Pancreas (tissue), 10 donors: ENCODE measurements around the gene IFNL1. TPM values are rescaled to one million over a fixed set of nuclear protein-coding genes. Genes with fewer than 3 reads are reported as not detected.

Source experiments
- ATAC-seq, 4 donors: fragments of 200-7000 bp; cut with Tn5 transposase; one replicate each; pipeline versions ENCODE4 v1.8.0 to v1.9.1; 2020; ENCODE audit warnings: mild to moderate bottlenecking in 4 of 4, moderate library complexity in 4 of 4
- DNase-seq, 6 donors: peaks; one replicate each; pipeline ENCODE4 v3.0.0-alpha.2; 2020
- FAIRE-seq: peaks from 2 replicates; lab custom pipeline; 2012; peaks lifted over from hg19 to GRCh38; lab: Jason Lieb, UNC
- H3K27ac ChIP-seq, 4 donors: fragments of 200-600 bp; sonication (generic); 1 replicate in 3 of 4; 2 replicates in 1 of 4; pipeline versions ENCODE4 v1.5.0 to v1.8.0; 2020
- H3K27me3 ChIP-seq, 4 donors: fragments of 200-600 bp; one replicate each; pipeline ENCODE4 v1.8.0; 2021
- H3K36me3 ChIP-seq, 3 donors: fragments of 200-600 bp; sonication (generic) in 1 of 3; one replicate each; pipeline versions ENCODE4 v1.5.0 to v1.8.0; 2020 to 2021
- H3K4me1 ChIP-seq, 3 donors: fragments of 200-600 bp; one replicate each; pipeline ENCODE4 v1.8.0; 2021
- H3K4me3 ChIP-seq, 4 donors: fragments of 200-600 bp; sonication (generic) in 2 of 4; one replicate each; pipeline versions ENCODE4 v1.5.0 to v1.8.0; 2020 to 2021
- H3K9me3 ChIP-seq, 4 donors: fragments of 200-600 bp; one replicate each; pipeline ENCODE4 v1.8.0; 2021
- CTCF ChIP-seq, 4 donors: fragments of 200-600 bp; sonication (generic) in 3 of 4; IDR thresholded peaks; one replicate each; pipeline versions ENCODE4 v1.5.0 to v1.8.0; 2021; ENCODE audit warnings: antibody characterized with exemption in 4 of 4
- WGBS, 2 donors: extraction: QIAGEN DNeasy Blood & Tissue Kit; methylation state at CpG; one replicate each; pipeline ENCODE4 v1.1.7; 2013; 5-methylcytosine and 5-hydroxymethylcytosine counted together
- intact Hi-C, 3 donors: fragments of 100-400 bp; cut with DNase I; formaldehyde crosslinking; loops; one replicate each; pipeline versions ENCODE4 v1.11.1 to v1.14.2; 2022
- polyA plus RNA-seq, 2 donors: library from polyadenylated mRNA; stranded (reverse); fragments of 200-250 nt; gene quantifications; one replicate each; pipeline ENCODE4 v1.2.3, GENCODE V29; 2013
- total RNA-seq, 6 donors: library from RNA; stranded (reverse); fragmentation: NEBNext Ultra II Directional in 4 of 6; extraction: Animal tissue kit (Norgen Biotek cat#: 25700) in 4 of 6; gene quantifications; one replicate each; pipeline versions ENCODE4 v1.2.1 to v1.2.4, GENCODE V29; 2021 to 2023
- donor health status: healthy with polysubstance abuse.
- donor health status: DM: no; HTN: no; CAD: no; lungs with moderate emphysema.
- donor health status: DM: no; HTN: no; CAD: no.
- donor health status: control.
- donor health status: control.
- donor health status: Bipolar disorder and iron deficiency.
- donor health status: DM: yes; HTN: yes; CAD: no.
- donor health status: DM: no; HTN: no; CAD: no.
- donor health status: DM: no; HTN: no; CAD: no.
- donor health status: DM: yes; HTN: yes; CAD: no.

Gene IFNL1
- total and polyA plus RNA-seq, 8 donors = not detected

DNA sequence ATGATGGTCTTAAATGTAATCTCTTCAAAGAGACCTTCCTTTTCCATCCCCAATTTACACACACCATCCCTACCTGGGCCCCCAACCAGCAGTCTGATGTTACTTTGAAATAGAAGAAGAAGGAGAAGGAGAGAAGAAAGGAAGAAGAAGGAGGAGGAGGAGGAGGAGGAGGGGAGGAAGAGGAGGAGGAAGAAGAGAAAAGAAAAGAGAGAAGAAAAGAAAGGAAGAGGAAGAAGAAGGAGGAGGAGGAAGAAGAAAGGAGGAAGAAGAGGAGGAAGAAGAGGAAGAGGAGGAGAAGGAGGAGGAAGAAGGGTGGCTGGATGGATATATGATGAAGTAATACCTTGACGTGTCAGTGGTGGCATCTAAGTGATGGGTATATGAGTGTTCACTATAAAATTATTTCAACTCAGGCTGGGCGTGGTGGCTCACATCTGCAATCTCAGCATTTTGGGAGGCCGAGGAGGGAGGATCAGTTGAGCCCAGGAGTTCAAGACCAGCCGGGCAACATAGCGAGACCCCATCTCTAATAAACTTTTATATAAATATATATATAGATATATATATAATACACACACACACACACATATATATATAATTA lies 28.1 kb downstream of the IFNL1 start:
- FAIRE-seq (no peak), DNase-seq (no peak), ATAC-seq (no peak)
- Histone ChIP-seq H3K4me1 (no peaks in the 10 kb centered on the region), H3K36me3 (no peaks in the 10 kb centered on the region), H3K27ac (no peak overlapping the region), H3K9me3 (no peaks in the 10 kb centered on the region), H3K4me3 (no peak overlapping the region), H3K27me3 (no peaks in the 10 kb centered on the region)
- no peak for TF ChIP-seq CTCF (IDR thresholded peaks at IDR 0.05)
- intact Hi-C loops = loop anchor here in 1 of 3 donors (10.0 kb wide), 1 partner anchor 110 kb away; no protein-coding TSS in a partner anchor
- WGBS, 2 donors = 85 to 86% methylated on average over 5 of the region's 5 CpGs

- no peak overlapping the region for H3K27ac ChIP-seq
- WGBS, 2 donors = 72% methylated on average over 16 of the region's 16 CpGs
- ATAC-seq (no peak), DNase-seq (no peak), FAIRE-seq (no peak)
- intact Hi-C loops = loop anchor here in 2 of 3 donors (5.0 to 10.0 kb wide), 3 partner anchors 111 to 209 kb away; no protein-coding TSS in a partner anchor
- no peaks in the 10 kb centered on the region for H3K9me3 ChIP-seq
- no peaks in the 10 kb centered on the region for H3K27me3 ChIP-seq
- no peaks in the 10 kb centered on the region for H3K36me3 ChIP-seq
- H3K4me3 ChIP-seq = no peak overlapping the region
- no peaks in the 10 kb centered on the region for H3K4me1 ChIP-seq
- no peak for TF ChIP-seq CTCF (IDR thresholded peaks at IDR 0.05)
Measured at GRCh38 chr19:39325778-39326665, 29.8 kb downstream of the IFNL1 start.

DNA sequence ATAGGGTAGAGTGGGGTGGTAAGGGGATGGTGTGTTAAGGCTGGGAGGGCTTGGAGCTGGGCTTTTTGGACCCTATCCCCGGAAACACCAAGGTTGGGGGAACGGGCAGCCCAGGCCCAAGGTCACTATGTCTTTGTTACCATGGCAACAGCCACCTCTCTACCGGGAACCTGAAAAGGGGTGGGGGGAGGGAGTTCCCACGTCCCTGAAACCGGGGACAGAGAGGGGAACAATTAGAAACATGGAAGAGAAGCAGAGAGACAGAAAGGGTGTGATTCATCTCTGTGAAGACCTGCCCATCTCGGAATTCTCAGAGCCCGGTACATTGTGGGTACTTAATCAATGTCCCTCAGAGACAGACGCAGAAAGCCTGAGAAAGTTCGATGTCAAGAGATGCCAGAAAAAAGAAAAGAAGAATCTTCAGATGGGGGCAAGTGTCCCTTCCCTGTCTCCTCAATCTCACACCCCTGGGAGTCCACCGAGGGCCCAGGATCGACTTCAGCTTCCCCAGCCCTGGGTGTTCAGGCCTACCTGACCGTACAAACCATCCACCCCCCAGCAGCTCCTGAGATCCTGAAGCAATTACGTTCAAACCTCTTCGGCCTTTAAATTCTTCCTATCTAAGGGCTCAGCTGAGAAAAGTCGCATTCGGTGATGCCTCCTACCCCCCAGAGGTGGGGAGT lies 31.3 kb downstream of the IFNL1 start:
- no peak for TF ChIP-seq CTCF (IDR thresholded peaks at IDR 0.05)

GRCh38 chr19:39328046-39328705 lies 32.0 kb downstream of the IFNL1 start:
- Histone ChIP-seq H3K4me3 (no peak overlapping the region), H3K4me1 (no peaks in the 10 kb centered on the region), H3K27ac (no peak overlapping the region), H3K9me3 (no peaks in the 10 kb centered on the region), H3K36me3 (no peaks in the 10 kb centered on the region), H3K27me3 (no peaks in the 10 kb centered on the region)
- peak; percentile 92 to 96 (median 94) for TF ChIP-seq CTCF (IDR thresholded peaks at IDR 0.05)
- ATAC-seq (peak; percentile 77 to 96 (median 92)), DNase-seq (peak; percentile 68 to 98 (median 88)), FAIRE-seq (peak; percentile 43)
- WGBS, 2 donors = 23 to 24% methylated on average over 17 of the region's 17 CpGs
- intact Hi-C loops = loop anchor here in 2 of 3 donors (5.0 to 10.0 kb wide), 3 partner anchors 113 to 211 kb away; no protein-coding TSS in a partner anchor

More for the DNA sequence above, 31.3 kb downstream of the IFNL1 start:
- ATAC-seq = peak in 2 of 4 donors; percentile 4 to 8
- 45 to 49% methylated on average over 16 of the region's 16 CpGs for WGBS, 2 donors
- Histone ChIP-seq H3K4me3 (no peak overlapping the region), H3K27ac (no peak overlapping the region), H3K27me3 (no peaks in the 10 kb centered on the region), H3K36me3 (no peaks in the 10 kb centered on the region), H3K4me1 (no peaks in the 10 kb centered on the region), H3K9me3 (no peaks in the 10 kb centered on the region)
- DNase-seq = no peak
- intact Hi-C loops = loop anchor here in 2 of 3 donors (5.0 to 10.0 kb wide), 3 partner anchors 113 to 210 kb away; no protein-coding TSS in a partner anchor
- FAIRE-seq = no peak
